GM19467 (cell line): Measurements from ENCODE around the gene HAND2.
A peak's percentile ranks its signal among the peaks of the same experiment; 100 is the strongest.

Source experiments
- ATAC-seq: cut with Tn5 transposase; IDR thresholded peaks from one replicate; pipeline ENCODE4 v1.9.1; 2021; ENCODE audit warnings: mild to moderate bottlenecking, moderate library complexity; ENCODE audit not compliant: unreplicated experiment

The HAND2 gene

DNA sequence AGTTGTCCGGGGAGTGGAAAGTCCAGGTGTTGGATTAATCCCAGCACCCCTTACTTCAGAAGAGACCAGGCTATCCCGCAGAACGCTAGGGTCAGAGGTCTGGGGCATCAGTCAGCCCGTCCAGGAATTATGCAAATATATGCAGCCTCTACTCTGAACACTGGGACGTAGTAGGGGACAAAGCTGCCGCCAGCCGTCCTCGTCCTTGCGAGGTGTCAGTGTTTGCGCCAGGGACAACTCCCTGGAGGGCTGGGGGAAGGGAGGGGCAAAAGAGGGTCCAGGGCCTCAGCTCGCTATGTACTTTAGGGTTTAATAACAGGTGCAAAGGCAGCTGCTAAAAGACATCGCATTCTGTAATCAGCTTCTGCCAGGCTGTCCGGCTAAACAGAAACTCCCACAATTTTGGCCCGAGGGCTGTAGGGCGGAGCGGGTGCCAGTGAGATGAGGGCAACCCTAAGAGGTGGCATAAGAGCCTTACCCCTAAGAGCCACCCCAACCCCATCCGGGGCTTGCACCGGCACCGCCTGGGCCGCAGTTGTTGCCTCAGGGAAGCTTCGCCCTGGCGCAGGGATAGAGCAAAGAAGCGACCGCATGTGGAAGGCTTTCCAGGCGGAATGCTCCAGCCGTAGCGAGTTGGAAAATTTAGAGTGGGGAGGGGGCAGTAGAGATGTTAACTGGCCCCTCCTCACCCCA, 8.4 kb downstream of the HAND2 start:
- no peak for ATAC-seq

DNA sequence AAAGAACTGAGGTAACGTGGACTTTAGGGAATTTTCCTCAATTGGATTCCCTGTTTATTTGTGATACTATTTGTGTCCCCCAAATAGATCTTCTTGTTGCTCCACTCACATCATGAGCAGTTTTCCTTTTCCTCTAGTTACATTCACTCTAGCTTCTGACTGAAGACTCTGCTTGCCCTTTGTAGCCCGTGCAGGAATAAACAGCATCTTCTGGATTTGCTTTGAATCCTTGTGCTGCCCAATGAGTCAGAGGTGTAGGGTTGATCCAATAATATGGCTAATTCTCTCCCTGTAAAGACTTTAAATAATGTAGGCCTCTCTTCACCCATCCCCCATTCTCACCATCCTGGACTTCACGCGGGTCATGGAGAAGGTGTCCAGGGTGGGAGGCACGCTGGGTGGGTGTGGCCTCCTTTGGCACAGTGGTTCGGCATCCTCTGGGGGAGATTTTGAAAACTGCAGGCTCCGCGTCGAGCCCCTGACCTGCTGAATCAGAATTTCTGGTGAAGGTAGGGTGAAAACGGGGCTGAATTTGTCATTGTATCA, 9.0 kb downstream of the HAND2 start:
- no peak for ATAC-seq

DNA sequence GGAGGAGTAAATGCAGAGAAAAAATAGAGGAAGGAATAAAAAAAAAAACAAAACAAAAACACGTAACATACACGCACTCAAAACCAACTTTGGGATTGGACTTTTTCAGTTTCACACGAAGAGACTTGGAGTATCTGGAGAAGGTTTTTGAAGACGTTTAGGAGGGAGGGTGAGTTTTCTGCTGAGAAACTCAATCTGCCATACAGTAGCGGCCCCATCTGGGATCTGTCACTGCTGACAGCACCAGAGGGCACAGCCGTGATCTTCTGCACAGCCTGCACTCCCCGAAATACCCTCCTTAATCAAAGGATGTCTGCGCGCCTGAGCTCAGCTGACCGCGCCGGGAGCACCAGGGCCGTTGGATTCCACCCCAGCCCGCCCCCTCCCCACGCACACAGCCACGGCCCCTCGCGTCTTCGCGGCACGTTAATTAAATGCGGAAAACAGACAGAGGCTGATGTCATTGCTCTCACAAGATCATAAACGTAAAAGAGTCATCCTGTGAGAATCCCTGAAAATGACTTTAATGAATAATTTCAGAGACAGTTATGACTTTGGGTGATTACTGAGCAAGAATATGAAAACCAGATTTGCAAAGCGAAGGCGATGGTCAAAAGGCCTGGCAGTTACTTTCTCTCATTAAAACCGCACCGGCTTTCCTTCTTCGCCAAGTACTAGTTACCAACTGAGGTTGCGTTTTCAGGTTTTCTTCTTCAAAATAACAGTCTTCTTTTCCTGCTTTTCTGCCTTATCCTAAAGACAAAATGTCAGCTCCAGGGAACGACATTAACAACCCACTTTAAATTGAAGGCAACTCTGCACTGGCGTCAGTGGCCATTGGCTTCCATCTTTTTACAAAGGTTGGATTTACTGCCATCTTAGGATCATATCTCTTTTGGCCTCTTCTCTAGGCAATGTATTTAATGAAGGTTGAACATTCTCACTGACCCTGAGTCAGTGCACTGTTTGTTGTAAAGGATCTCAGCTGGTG, 10.6 kb downstream of the HAND2 start:
- ATAC-seq = no peak

DNA sequence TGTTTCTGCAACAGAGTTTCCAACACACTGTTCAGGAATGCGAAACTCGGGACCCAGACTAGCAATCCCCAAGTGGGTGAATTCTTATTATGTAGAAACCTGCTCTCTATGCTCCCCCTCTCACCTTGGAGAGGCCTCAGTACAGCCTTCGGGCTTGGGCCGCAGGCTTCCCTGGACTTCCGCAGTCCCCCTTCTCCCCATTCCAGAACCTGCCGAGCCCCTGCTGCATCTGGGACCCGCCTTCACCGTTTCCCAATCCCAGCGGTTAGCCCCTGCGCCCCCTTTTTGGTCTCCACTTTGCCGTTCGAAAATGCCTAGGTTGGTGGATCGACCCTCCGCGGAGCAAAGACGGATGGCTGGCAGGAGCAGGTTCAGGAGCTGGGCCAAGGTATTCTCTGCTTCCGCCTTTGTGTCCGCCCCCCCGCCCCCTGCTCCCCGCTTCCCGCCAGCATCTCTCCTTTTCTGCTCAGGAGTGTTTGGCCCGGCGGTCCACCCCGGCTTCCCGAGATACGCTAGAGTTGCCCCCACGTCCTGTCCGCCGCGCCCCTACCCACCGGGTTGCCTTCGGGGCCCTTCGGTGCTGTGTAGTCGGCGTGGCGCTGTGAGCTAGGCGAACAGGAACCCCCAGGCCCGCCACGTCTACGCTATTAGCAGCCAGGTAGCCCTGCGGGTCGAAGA, 11.5 kb downstream of the HAND2 start:
- ATAC-seq = no peak

DNA sequence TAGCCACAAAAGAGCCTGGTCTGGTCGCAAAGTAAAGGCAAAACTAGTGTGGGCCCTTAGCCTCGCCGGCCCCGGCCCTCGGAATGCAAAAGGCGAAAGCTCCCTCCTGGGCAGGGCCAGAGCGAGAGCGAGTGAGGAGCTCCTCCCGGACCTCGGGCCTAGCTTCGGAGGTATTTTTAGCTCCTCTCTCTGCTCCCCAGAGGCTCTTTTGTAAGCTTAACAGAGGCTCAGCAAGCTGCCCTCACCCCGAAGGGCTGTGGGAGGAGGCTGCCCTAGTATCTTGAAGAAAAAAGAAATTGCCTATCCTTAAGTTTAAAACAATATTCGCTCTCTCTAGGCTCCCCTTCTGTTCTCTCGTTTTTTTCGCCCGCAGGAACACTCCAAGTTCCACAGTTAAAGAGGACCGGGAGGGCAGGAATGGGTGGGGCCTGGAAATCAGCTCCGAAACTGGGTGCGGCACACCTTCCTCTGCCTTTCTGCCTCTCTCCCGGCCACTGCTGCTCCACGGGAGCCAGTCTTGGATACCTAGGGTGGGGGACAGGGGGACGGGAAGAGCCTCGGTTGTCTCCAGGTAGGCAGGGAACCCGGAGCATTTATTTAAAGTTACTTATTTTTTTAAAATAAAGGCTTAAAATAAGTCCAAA, 12.1 kb downstream of the HAND2 start:
- no peak for ATAC-seq

DNA sequence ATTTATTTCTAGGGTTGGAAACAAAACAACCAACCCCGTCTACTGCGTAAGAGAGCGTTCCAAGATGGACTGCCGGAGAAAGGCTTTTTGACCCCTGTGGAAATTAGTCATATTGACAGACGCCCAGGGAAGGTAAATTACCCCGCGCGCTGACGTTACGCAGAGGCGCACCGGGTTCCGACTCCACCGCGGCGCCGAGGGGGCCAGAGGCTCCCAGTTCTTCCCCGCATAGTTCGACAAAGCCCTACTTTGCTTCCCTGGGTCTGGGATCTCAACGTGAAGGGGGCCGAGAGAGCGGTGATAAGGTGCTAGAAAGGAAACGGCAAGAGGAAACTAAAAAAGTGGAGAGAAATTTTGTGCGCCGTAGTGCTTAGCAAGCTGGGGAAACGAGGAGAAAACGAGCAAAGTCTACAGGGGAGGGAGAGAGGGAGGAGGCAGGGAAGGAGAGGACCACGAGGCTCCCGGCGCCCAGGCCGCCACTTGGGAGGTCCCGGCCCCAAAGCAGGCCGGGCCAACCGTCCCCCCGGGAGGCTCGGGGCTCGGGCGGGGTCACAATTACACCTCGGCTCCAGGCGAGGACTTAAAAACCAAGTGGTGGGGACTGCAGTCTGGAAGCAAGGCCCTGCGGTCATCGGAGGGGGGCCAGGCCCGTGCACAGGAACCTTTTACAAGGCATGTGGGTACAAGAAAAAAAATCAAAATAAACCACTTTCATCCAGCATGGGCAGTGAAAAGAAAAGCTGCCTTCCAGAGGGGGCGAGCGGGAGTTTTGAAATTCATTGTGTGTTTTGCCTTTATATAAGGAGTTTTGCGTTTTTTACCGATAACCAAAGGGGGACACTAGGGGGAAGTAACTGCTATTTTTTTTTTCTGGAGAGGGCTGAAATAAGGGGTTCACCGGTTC, 13.2 kb downstream of the HAND2 start:
- ATAC-seq = no peak

DNA sequence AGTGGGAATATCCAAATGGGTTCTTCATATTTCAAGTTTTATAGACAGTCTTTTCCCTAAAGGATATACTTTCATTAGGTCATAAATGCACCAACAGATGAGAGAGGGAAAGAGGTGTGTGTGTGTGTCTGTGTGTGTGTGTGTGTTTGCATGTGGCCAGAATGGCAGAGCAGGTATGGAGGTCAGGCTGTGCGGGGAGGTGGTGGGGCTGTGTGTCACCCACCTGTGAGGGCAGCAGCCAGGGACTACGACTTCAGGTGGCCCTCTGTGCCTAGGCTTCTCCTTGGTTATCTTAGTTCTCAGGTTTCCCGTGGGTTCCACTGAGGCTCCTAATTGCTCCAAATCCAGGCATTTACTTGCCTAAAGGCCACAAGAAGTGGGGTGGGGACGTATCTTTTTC, 14.6 kb downstream of the HAND2 start:
- ATAC-seq = no peak

DNA sequence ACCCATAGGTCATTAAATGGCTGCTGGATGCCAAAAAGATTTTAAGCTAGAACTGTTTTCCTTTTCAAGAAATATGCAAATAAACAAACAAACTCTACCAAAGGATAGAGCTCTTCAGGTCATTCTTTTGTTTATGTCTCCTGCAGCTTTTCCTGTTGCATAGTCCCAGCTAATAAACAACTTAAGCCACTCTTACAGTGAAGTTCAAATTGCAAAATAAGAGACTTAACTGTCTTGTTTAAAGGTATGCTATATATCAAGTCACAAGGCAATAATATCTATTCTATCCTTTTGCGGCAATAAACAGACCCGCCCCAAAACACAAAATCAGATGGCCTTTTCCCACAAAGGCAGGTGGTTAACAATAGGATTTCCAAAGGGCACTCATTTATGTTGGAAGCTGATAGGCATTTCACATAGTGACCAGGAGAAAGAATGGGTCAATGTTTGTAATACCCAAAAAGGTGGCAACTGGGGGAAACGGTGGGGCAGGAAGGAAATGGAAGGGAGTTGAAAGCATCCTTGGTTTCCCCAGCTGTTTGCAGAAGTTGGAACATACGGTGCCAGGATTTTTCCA, 15.3 kb downstream of the HAND2 start:
- ATAC-seq = no peak

DNA sequence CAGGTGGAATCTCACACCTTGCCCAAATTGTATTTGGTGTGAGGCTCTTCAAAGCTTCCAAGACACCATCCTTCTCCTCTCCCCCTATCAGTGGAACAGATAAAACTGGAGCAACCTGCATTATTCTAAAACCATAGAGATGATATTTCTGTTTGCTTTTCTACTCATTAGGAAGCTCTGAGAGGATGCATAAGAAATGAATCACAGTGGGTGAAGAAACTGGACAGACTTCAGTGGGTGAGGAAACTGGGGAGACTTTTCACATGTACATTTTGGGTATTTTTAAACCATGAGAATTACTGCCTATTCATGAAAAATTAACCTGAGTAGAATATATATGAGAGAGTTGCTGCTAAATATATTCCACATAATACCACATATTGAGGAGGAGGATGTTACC, 16.4 kb downstream of the HAND2 start:
- ATAC-seq = no peak

DNA sequence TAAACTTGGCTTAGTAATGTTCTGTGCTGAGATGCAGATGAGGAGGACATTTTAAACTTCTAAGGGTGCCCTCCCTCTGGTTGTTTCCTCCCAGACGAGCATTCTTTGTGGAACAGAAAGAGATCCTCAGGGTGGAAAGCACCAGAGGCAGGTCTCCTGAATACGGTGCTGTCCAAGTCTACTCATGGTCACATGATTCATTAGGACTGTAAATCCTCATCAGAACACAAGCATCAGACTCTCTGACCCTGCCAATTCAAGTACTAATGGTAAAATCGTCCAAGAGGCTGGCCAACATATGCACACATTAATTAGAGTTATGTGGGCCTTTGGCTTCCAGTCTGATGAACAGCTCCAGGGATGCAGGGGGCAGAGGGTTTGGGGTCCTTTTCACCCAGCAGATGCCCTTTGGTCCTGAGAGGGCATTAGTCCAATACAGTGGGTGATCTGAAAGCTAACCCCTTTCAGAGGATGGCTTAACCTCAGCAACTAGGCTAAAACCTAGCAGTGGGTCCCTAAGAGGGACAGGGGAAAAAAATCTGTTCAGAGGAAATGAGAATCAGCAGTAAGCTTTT, 18.2 kb downstream of the HAND2 start:
- no peak for ATAC-seq

DNA sequence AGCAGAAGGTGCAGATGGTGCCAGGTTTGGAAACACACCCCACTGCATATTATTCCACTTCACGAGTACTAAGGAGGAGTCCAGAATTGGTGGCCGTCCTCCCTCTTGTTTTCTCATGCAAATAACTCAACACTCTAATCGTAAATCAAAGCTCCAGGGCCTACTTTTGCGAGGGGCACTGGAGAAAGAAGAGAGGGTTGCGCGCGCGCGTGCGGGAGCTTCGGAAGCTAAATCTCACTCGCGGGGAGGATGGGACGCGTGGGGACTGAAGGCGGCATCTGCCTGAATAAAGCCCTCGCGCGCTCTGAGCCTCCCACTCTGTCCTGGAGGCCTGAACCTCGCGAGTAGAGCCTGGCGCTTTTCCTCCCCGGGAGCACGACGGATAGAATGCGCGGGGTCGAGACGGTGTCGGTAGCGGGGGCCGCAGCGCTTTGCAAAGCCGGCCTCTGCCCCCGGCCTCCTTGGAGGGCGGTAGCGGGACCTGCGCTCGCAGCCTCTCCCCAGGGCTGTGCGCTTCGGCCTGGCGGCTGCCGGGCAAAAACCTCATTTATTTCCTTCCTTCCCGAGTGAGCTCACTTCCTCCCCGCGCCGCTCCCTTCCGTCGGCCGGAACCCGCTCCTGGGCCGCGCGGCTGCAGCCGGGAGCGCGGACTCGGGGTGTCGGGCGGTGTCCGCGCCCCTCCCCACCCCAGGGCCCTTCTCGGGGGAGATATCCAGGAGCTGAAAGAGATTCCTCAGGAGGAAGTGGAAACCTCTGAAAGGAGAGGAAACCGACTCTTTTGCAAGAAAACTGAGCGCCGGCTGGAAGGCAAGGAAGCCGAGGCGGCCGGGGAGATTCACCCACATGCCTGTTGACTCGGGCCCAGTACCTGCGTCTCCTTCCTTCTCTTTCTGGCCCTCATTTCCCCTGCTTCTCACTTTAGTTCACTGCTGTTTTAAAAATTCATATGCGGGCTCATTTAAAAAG, 20.7 kb downstream of the HAND2 start:
- peak; percentile 46 for ATAC-seq

DNA sequence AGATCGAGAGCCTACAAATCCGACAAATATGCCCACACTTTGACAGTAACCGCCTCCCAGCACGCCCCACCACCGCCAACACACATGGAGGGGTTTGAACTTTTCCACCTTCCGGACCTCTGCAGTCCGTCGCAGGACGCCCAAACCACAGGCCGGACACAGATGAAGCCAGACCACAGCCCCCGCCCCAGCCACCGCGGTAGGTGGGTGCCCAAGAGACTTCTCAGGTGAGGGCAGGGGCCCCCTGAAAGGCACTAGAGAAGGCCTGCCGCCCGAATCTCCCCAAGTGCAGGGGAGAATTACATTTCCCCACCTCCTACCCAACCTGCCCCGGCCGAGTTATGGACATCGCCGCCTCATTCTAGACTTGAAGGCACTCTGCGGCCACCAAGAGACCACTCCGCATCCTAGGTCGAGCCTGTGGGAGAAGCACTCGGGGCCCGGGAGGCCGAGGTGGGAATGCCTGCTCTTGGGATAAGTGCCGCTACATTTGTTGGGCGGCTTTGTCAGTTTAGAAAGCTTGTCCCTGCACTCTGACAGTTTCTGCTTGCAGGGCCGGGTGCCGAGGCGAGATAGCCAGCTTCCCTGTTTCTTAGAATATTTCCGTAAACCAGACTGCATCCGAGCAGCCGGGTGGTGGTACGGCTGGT, 21.5 kb downstream of the HAND2 start:
- no peak for ATAC-seq

DNA sequence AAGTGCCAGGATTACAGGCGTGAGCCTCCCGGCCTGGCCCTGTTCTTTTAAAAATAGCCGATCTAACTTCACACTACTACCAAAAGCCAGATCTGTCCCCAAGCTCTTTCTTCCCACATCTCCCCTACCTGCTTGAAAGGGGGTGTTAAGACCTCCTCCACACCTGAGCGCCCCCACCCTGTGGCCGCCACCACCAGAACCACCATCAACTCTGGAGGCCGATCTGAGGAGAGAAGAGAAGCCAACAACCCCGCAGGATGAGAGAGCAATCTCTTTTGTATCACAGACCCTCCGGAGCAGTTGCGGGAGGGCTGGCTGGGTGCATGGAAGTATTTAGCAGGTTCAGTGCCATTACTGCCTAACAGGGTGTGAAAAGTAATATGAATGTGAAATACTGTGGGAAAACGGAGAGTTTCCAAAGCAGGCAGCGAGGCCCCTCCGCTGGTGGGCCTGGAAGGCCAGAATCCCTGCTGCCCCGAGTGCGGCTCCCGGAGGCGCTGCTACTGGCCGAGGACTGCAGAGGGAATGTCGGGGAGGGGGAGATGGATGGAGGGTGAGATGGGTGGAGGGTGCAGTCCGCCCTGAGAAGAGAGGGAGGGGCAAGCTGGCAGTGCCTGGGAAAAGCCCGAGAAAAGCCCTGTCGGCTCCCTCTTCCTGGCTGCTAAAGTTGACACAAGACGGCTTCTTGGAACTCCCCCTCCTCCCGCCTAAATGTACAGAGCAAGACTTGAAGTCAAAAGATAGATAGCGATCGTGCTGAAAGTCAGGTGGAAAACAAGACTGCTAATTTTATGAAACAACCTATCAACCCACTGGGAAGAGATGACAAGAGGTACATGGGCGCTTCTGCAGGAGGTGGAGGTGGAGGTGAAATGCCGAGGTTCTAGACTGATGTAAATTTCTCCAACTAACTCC, 22.3 kb downstream of the HAND2 start:
- ATAC-seq = no peak

DNA sequence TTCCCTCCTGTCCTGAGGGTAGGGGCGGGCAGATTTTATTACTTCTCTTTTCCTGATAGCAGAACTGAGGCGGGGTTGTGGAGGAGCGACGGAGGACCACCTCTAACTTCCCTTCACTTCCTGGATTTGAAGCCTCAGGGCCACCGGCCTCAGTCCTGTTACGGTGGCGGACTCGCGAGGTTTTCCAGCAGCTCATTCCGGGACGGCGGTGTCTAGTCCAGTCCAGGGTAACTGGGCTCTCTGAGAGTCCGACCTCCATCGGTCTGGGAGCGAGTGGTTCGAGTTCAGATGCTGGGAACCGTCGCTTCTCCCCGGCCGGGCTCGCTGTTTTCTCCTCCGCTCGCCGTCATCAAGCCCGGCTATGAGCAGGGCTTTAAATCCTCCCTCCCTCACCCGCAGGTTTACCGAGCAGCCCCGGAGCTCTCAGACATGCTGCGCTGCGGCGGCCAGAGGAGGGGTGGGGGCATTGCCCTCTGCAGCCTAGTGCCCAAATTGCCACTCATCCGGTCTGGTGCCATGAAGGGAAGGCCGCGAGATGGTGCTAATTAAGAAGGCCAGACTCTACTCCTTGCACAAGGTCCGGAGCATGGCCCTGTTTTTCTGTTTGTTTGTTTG, 23.3 kb downstream of the HAND2 start:
- peak; percentile 14 for ATAC-seq

DNA sequence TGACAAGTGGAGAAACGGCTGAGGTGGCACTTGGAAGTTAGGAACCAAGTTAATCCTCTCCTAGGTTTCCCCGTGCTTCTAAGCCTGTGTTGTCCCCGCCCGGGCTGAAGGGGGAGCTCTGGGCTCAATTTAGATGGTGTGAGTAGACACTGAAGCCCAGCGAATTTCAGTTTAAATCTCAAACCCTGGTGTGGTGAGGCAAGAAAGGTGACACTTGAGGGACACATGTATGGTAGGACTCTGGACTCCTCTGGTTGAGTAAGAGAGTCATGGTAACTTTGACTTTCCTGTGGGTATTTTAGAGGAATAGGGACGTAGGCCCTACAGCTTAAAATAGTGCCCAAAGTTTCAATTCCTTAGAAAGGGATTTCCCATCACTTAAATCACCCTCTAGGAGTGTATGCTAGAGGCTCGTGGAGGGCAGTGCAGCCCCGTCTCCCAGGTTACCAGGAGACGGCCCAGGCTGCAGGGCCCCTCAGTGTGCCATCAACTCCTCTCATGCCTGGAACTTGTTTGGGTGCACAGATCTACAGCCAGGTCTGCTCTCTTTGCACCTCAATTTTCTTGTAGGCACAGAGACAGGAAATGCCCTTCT, 24.0 kb downstream of the HAND2 start:
- ATAC-seq = peak; percentile 61

DNA sequence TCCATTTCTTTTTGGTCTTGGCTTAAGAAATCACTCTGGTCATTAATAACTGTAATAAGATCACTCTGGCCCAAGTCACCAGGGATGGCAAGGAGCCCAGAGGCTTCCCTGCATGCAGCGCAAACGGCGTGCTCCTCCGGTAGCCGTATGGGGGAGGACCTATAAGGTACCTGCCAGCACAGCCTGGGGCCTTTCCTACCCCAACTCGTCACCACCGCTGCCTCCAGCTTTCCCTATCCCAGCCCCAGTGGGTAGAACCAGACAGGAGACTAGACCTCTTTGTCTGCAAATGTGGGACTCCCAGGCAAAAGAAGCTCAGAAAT, 25.9 kb downstream of the HAND2 start:
- no peak for ATAC-seq
